Measurements from ENCODE around the gene ACVR1.
"Not testable (repeated sequence)": the region's sequence is repeated elsewhere in the genome, so short reads cannot be mapped to it uniquely, and the experiment has no call there.

The ACVR1 gene

DNA sequence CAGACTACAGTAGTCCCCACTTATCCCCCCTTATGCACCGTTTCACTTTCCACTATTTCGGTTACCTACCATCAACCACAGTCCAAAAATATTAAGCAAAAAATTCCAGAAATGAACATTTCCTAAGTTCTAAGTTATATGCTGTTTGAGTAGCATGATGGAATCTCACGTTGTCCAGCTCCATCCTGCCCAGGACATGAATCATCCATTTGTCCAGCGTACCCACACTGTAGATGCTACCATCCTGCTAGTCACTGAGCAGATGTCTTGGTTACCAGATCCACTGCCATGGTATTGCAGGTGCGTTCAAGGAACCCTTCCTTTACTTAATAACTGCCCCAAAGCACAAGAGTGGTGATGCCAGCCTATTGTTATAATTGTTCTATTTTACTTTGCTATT is 87.9 kb downstream of the ACVR1 start:
- no peak for DNase-seq

DNA sequence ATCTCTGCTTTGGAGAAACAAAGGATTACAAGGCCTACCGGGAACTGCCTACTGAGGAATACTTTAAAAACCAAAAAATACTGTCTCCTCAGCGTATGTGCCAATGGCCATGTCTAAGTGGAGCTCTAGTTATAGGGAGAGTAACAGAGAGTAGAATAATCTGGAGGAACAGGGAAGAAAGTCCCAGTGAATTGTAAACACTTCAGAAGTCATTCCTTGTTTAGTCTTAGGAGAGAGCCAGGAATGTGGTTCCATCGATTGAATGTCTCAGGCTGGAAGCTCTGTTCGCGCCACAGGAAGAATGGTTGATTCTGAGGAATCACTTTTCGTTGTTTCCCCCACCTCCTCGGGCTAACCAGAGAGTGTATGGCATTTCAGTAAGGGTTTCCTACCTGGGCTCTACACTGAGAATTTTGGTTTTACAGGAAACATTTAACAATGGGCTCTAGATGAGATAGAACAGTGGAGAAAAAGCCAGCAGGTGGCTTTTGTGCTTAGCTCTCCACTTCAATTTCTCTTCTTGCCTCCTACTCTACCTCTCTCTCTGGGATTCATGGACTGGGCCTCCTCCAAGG is 88.7 kb downstream of the ACVR1 start:
- DNase-seq: no peak

- no peak for DNase-seq
These were observed 89.3 kb downstream of the ACVR1 start for GRCh38 chr2:157786663-157787363.

DNA sequence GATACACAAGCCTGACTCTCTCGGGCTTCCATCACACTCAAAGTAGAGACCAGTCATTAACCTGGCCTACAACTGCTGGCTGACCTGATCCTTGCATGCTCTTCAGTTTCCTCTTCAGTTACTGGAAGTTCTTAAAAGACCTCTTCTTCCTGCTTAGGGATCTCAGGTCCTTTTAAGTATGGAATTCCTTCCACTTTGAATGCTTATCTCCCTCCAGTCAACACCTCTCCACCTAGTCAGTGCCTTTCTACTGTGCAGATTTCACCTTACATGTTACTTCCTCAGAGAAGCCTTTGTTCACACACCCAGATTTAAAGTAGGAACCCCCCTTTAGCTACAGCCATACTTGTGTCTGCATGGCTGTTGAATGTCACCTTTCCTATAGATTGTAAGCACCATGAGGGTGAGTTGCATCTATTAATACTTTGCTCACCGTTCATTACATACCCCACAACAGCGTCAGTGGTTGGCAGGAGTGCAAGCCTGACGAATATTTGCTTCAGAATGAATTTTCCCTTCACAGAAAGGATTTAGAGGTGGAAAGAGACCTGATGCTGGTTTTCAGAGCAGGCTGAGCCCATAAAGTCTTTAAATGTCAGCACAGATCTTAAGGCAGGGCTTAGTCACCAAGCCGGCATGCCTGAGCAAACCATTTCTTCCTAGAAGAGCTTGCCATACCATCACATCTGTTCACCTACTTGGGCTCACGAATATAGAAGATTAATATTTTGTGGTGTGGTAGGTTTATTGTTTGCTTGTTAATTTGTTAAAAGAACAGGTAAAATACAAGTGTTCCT is 90.1 kb downstream of the ACVR1 start:
- no peak for DNase-seq

DNA sequence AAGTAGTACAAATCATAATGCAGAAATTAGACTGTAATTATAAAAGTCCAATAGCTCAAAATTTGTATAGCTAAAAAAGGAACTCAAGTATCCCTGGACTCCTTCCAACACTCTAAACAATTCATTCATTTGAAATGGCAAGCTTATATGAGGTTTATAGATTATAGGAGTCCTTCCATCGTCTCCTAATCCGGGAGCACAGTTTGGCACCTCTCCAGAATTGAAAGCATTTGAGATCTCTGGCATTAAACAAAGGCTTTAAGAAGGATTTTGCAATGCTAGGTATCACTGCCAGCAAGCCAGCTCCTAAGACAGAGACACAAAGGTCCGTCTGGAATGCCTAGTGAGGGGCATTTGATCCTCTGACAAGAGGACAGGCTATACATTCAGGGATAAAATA is 90.9 kb downstream of the ACVR1 start:
- no peak for DNase-seq

GRCh38 chr2:157784823-157785175 is 91.3 kb downstream of the ACVR1 start:
- no peak for DNase-seq

GRCh38 chr2:157784169-157784822 is 91.8 kb downstream of the ACVR1 start:
- no peak for DNase-seq

DNA sequence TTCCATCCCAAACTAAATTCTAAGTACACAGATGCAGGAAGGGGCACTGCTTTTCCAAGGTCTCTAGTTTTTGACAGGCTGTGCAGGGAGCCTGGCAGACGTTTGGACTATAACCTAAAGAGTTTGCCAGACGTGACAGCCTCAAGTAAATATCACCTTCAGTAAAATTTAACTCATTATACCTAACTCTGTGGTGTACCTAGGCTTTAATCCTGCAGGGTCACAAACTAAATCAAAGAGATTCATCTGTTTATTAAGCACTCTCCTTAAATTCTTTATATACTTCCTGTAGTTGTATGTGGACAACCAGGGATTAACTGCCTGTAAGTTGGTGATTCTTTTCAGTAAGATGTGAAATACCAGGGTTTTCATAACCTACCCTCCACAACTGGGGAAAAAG is 92.9 kb downstream of the ACVR1 start:
- no peak for DNase-seq

DNA sequence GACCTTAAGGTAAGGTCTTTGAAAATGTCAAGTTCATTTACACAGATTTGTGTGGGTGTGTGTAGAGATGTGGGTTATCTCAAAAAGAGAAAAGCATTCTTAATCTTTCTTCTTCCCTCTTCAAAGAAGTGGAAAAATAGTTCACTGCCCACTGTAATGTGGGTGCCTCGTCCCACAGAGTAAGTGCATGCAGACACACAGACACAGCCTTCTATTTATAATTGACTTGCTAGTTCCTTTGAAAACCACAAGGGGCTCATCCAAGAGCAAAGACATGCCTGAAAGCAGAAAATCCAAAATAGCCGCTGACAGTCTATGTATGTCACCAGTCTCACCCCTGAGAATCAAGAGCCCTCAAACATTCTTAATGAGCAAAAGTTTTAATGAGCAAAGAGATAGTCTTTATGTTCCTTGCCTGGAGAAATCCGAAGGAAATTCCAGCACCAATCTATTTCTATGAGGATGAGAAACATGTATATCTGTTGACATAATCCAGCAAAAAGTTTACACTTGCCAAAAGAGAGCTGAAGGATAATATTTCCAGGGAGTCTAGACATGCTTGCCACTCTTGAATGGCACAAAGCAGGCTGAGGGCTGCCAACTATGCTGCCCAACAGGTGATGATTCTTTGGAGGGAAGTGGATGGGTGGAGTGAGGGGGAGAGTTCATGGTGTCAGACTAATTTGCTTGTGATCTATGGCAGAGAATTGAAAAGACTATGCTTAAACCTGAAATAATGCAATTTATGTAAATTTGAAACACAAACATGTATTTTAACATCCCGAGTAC is 93.9 kb downstream of the ACVR1 start:
- DNase-seq: peak in 3 of 4 experiments; percentile 21 to 30 (median 29)

- DNase-seq: no peak
These were observed 95.9 kb downstream of the ACVR1 start for GRCh38 chr2:157780211-157780610.

GRCh38 chr2:157779794-157780193 is 96.3 kb downstream of the ACVR1 start:
- DNase-seq: no peak

GRCh38 chr2:157777427-157777826 is 98.7 kb downstream of the ACVR1 start:
- DNase-seq: peak; percentile 60 to 69 (median 64)

DNA sequence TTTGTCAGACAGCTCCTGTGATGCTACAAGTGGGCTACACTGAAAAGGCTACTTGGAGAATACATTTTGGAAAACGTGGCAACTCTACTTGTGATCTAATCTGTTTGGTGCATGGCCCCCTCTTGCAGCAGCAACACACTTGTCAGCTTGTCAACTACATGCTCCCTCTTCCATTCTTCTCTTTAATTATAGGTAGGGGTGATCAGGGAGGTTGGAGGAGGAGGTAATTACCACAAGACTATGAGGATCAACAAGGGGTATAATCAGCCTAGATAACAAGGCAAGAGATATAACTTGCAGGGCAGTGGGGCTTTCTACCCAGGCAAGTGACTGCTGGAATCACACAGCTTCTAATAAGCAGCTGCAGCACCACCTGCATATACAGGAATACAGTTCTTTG is 104.9 kb downstream of the ACVR1 start:
- DNase-seq: no peak

DNA sequence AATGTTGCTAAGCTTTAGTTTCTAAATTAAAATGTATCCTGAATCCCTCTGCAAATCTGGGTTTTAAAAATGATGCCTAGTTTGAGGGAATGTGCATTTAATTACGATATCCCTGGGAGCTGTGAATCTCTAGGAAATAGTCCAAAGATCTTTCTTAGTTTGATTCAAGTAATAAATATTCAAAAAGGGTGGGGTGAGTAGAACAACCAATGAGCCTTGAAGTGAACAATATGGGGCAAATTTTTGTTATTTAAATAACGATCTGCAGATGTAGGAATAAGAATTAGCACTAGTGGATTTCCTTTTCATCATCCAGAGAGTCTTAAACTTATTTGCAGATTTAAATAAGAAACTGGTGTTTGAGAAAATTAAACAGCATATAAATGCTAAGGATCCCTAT is 106.3 kb downstream of the ACVR1 start:
- DNase-seq: no peak

DNA sequence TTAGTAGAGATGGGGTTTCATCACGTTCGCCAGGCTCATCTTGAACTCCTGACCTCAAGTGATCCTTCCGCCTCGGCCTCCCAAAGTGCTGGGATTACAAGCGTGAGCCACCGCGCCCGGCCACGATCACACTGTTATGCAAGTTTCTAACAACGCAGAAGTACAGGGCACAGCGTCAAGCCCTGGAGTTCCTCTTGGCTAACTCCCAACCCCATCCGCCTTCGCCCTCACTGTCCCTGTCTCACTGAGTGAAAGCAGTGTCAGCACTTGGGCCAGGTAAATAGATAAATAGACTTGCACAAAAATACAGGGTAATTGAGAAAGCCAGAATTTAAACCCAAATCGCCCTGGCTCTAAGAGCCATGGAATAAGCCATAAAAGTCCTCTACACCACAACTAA is 111.7 kb downstream of the ACVR1 start:
- DNase-seq: no peak

- no peak for DNase-seq
These were observed 114.6 kb downstream of the ACVR1 start for GRCh38 chr2:157761520-157761919.

DNA sequence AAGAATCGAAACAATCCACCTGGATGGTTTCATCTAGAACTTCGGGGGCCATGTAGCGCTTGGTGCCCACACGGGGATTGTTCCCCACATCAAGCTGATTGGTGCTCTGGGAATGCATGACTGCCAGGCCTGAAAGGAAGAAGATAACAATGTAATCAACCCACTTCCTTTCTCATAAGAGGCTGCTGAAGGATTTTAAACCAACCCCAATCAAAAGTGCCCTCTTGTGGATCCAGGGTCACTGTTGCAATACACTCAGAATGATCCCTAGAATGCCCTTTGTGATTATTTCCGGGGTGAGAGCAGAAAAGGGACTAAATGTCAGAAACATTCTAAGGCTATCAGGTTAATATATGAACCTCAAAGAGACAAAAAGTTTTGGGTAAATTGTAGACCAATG is 115.2 kb downstream of the ACVR1 start:
- DNase-seq: no peak

DNA sequence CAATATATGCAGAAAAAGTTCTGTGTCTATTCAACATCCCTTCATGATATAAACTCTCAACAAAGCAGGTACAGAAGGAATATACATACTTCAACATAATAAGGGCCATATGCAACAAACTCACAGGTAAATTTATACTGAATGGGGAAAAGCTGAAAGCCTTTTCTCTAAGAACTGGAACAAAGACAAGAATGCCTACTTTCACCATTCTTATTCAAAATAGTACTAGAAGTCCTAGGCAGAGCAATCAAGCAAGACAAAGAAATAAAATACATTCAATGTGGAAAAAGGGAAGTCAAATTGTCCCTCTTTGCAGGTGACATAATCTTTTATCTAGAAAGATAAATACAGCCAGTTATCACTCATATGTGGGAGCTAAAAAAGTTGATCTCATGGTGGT is 116.3 kb downstream of the ACVR1 start:
- DNase-seq: no peak

DNA sequence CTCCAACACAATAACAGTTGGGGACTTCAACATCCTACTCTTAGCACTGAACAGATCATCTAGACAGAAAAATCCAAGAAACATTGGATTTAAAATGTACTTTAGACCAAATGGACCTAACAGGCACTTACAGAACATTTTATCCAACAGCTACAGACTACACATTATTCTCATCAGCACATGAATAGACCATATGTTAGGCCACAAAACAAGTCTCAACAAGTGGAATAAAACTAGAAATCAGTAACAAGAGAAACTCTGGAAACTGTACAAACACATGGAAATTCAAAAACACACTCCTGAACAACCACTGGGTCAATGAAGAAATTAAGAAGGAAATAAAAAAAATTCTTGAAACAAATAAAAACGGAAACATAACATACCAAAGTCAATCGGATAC is 117.5 kb downstream of the ACVR1 start:
- DNase-seq: no peak

- no peak for DNase-seq
These were observed 118.6 kb downstream of the ACVR1 start for GRCh38 chr2:157757500-157757899.

DNA sequence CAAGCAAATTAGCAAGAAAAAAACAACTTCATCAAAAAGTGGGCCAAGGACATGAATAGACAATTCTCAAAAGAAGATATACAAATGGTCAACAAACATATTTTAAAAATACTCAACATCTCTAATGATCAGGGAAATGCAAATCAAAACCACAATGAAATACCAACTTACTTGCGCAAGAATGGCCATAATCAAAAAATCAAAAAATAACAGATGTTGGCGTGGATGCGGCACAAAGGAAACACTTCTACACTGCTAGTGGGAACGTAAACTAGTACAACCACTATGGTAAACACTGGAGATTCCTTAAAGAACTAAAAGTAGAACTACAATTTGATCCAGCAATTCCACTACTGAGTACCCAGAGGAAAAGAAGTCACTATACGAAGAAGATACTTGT is 119.7 kb downstream of the ACVR1 start:
- DNase-seq: not testable (repeated sequence)

- DNase-seq: no peak
These were observed 124.6 kb downstream of the ACVR1 start for GRCh38 chr2:157751462-157752058.
